Loucy (cell line): ENCODE measurements around the gene TMEM163.

ENCODE experiments used
- CTCF ChIP-seq: fragments of 200-600 bp; sonication (generic); conservative IDR thresholded peaks from 2 replicates; pipeline ENCODE4 v1.5.1; 2014; ENCODE audit warnings: mild to moderate bottlenecking, antibody characterized with exemption, low read length
- EZH2phosphoT487 ChIP-seq: fragments of 200-600 bp; IDR thresholded peaks from 2 replicates; pipeline ENCODE4 v1.6.1; 2018; ENCODE audit warnings: antibody characterized with exemption, mild to moderate bottlenecking, moderate library complexity, borderline replicate concordance

GRCh38 chr2:134482766-134483340 is 235.9 kb downstream of the TMEM163 start:
- no peak for TF ChIP-seq EZH2phosphoT487
- no peak for TF ChIP-seq CTCF
